HepG2 (cell line): Measurements from ENCODE around the gene OPRL1. TPM values are rescaled to one million over a fixed set of nuclear protein-coding genes. Genes with fewer than 3 reads are reported as not detected.

Source experiments
- BHLHE40 ChIP-seq: IDR thresholded peaks from 2 replicates; pipeline ENCODE4 v1.6.1; 2011; ENCODE audit warnings: low read length, improper control_type of control experiment
- CSRNP1 ChIP-seq: sonication (generic); formaldehyde crosslinking; IDR thresholded peaks from 2 replicates; pipeline ENCODE4 v1.8.1; 2023; ENCODE audit warnings: mild to moderate bottlenecking, missing genetic modification reagents
- EP300 ChIP-seq, 3 experiments: sonication (generic) in 1 of 3; formaldehyde crosslinking in 1 of 3; IDR thresholded peaks; 2 replicates each; pipeline versions ENCODE4 v1.5.1 to v1.6.1; 2011 to 2020; ENCODE audit warnings: low read depth in 2 of 3, low read length in 2 of 3, borderline replicate concordance in 1 of 3, improper control_type of control experiment in 1 of 3, mild to moderate bottlenecking in 1 of 3, missing genetic modification reagents in 1 of 3, moderate library complexity in 1 of 3
- FOXA1 ChIP-seq, 2 experiments: fragments of 450-650 bp in 1 of 2; sonication (generic) in 1 of 2; formaldehyde crosslinking in 1 of 2; IDR thresholded peaks; 2 replicates each; pipeline versions ENCODE4 v1.4.0 to v1.6.1; 2016 to 2020; ENCODE audit warnings: missing genetic modification reagents in 1 of 2
- FOXA3 ChIP-seq: IDR thresholded peaks from 2 replicates; pipeline ENCODE4 v1.6.1; 2016; ENCODE audit warnings: missing genetic modification reagents, missing compliant biosample characterization
- MEF2D ChIP-seq: sonication (generic); formaldehyde crosslinking; IDR thresholded peaks from 2 replicates; pipeline ENCODE4 v1.5.1; 2020; ENCODE audit warnings: mild to moderate bottlenecking, missing genetic modification reagents
- NR2F1 ChIP-seq, 2 experiments: fragments of 450-650 bp in 1 of 2; formaldehyde crosslinking in 1 of 2; IDR thresholded peaks; 2 replicates each; pipeline versions ENCODE4 v1.5.0 to v1.6.1; 2016 to 2020; ENCODE audit warnings: mild to moderate bottlenecking in 1 of 2, missing compliant biosample characterization in 1 of 2, missing genetic modification reagents in 1 of 2, moderate library complexity in 1 of 2
- RXRA ChIP-seq: sonication (generic); formaldehyde crosslinking; IDR thresholded peaks from 2 replicates; pipeline ENCODE4 v1.5.1; 2020; ENCODE audit warnings: missing genetic modification reagents
- SIX1 ChIP-seq: sonication (generic); formaldehyde crosslinking; IDR thresholded peaks from 2 replicates; pipeline ENCODE4 v1.4.0; 2020; ENCODE audit warnings: missing genetic modification reagents, borderline replicate concordance
- TAF1 ChIP-seq: sonication (generic); formaldehyde crosslinking; IDR thresholded peaks from 2 replicates; pipeline ENCODE4 v1.4.0; 2020; ENCODE audit warnings: missing genetic modification reagents
- TFDP2 ChIP-seq: sonication (generic); formaldehyde crosslinking; IDR thresholded peaks from 2 replicates; pipeline ENCODE4 v1.4.0; 2020; ENCODE audit warnings: missing genetic modification reagents
- ZFP62 ChIP-seq: sonication (generic); formaldehyde crosslinking; IDR thresholded peaks from 2 replicates; pipeline ENCODE4 v1.4.0; 2020; ENCODE audit warnings: missing genetic modification reagents
- ZNF251 ChIP-seq: sonication (generic); formaldehyde crosslinking; IDR thresholded peaks from 2 replicates; pipeline ENCODE4 v1.9.0; 2021; ENCODE audit warnings: mild to moderate bottlenecking, missing genetic modification reagents
- ZNF704 ChIP-seq: sonication (generic); formaldehyde crosslinking; IDR thresholded peaks from 2 replicates; pipeline ENCODE4 v1.8.1; 2023; ENCODE audit warnings: mild to moderate bottlenecking, inconsistent platforms, moderate library complexity, missing genetic modification reagents, borderline replicate concordance
- ZNF724P ChIP-seq: sonication (generic); formaldehyde crosslinking; IDR thresholded peaks from 2 replicates; pipeline ENCODE4 v1.8.0; 2022; ENCODE audit warnings: missing genetic modification reagents, borderline replicate concordance
- ZNF768 ChIP-seq: sonication (generic); formaldehyde crosslinking; IDR thresholded peaks from 2 replicates; pipeline ENCODE4 v1.4.0; 2020; ENCODE audit warnings: missing genetic modification reagents
- ZNF775 ChIP-seq: sonication (generic); formaldehyde crosslinking; IDR thresholded peaks from 2 replicates; pipeline ENCODE4 v1.4.0; 2020; ENCODE audit warnings: missing genetic modification reagents, mild to moderate bottlenecking, moderate library complexity, borderline replicate concordance
- ZNF792 ChIP-seq: IDR thresholded peaks from 2 replicates; pipeline ENCODE4 v1.6.1; 2016
- polyA plus RNA-seq, 8 experiments: library from polyadenylated mRNA; depleted of rRNA in 3 of 8; stranded (reverse) in 7 of 8; unstranded in 1 of 8; fragments of >200 nt; fragmentation: Illumina TruSeq in 4 of 8; extraction: Trizol in 4 of 8; gene quantifications; 2 replicates each; pipeline versions ENCODE4 v1.2.1 to v1.2.3, GENCODE V29; 2011 to 2016; ENCODE audit warnings: low read depth in 4 of 8, missing spikeins in 1 of 8, mixed read lengths in 1 of 8; ENCODE audit not compliant: insufficient read depth in 1 of 8
- total RNA-seq, 5 experiments: library from RNA; depleted of rRNA; stranded (reverse); fragments of >200 nt; fragmentation: Illumina TruSeq; extraction: Trizol; gene quantifications; 2 replicates each; pipeline ENCODE4 v1.2.3, GENCODE V29; 2016; ENCODE audit warnings: low read depth in 1 of 5
- TF ChIP-seq, protein P1 (sequence below): sonication (generic); formaldehyde crosslinking; IDR thresholded peaks from 2 replicates; pipeline ENCODE4 v1.4.0; 2020; ENCODE audit warnings: missing genetic modification reagents, borderline replicate concordance
- TF ChIP-seq, protein P2 (sequence below): sonication (generic); formaldehyde crosslinking; IDR thresholded peaks from 2 replicates; pipeline ENCODE4 v1.8.0; 2022; ENCODE audit warnings: mild to moderate bottlenecking, missing genetic modification reagents, moderate library complexity

The OPRL1 gene
- total and polyA plus RNA-seq, 2 of the 13 experiments (the other 11 are each of a cell fraction or from before 2014, with no cell fraction given) = 0.35 to 0.71 TPM

- TF ChIP-seq MEF2D (no peak), BHLHE40 (0 out of 2 replicates have a peak, but pooled peaks have one; percentile 45), ZFP62 (CRISPR knock-in tag) (no peak), FOXA3 (CRISPR knock-in tag) (peak; percentile 69), CSRNP1 (CRISPR knock-in tag) (peak; percentile 29; the same call in 1 of the 2 replicates), ZNF704 (0 out of 2 replicates have a peak, but pooled peaks have one; percentile 48), ZNF251 (CRISPR knock-in tag) (no peak), ZNF775 (CRISPR knock-in tag) (no peak), NR2F1 (CRISPR knock-in tag; IDR thresholded peaks at IDR 0.05) (peak; percentile 71 to 90), FOXA1 (IDR thresholded peaks at IDR 0.05) (no peak), FOXA1 (CRISPR knock-in tag; IDR thresholded peaks at IDR 0.05) (peak; percentile 61), ZNF792 (CRISPR knock-in tag) (0 out of 2 replicates have a peak, but pooled peaks have one; percentile 49), TAF1 (CRISPR knock-in tag) (peak; percentile 34; the same call in 1 of the 2 replicates), EP300 (IDR thresholded peaks at IDR 0.05; ENCODE audit: low read depth in 2 of 2, low read length in 2 of 2) (peak in 1 of 2 experiments; percentile 50; a peak in 1 of 4 replicates), EP300 (CRISPR knock-in tag; IDR thresholded peaks at IDR 0.05; ENCODE audit: borderline replicate concordance) (peak; percentile 30; the same call in 1 of the 2 replicates), TFDP2 (CRISPR knock-in tag) (peak; percentile 41; the same call in 1 of the 2 replicates), ZNF768 (CRISPR knock-in tag) (peak; percentile 44; the same call in 1 of the 2 replicates), RXRA (CRISPR knock-in tag) (peak; percentile 82), ZNF724P (CRISPR knock-in tag) (no peak), SIX1 (CRISPR knock-in tag) (0 out of 2 replicates have a peak, but pooled peaks have one; percentile 19)
- TF ChIP-seq, protein P1, sequence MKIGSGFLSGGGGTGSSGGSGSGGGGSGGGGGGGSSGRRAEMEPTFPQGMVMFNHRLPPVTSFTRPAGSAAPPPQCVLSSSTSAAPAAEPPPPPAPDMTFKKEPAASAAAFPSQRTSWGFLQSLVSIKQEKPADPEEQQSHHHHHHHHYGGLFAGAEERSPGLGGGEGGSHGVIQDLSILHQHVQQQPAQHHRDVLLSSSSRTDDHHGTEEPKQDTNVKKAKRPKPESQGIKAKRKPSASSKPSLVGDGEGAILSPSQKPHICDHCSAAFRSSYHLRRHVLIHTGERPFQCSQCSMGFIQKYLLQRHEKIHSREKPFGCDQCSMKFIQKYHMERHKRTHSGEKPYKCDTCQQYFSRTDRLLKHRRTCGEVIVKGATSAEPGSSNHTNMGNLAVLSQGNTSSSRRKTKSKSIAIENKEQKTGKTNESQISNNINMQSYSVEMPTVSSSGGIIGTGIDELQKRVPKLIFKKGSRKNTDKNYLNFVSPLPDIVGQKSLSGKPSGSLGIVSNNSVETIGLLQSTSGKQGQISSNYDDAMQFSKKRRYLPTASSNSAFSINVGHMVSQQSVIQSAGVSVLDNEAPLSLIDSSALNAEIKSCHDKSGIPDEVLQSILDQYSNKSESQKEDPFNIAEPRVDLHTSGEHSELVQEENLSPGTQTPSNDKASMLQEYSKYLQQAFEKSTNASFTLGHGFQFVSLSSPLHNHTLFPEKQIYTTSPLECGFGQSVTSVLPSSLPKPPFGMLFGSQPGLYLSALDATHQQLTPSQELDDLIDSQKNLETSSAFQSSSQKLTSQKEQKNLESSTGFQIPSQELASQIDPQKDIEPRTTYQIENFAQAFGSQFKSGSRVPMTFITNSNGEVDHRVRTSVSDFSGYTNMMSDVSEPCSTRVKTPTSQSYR (CRISPR knock-in tag) = peak; percentile 33; the same call in 1 of the 2 replicates
- TF ChIP-seq, protein P2, sequence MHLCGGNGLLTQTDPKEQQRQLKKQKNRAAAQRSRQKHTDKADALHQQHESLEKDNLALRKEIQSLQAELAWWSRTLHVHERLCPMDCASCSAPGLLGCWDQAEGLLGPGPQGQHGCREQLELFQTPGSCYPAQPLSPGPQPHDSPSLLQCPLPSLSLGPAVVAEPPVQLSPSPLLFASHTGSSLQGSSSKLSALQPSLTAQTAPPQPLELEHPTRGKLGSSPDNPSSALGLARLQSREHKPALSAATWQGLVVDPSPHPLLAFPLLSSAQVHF (CRISPR knock-in tag) = no peak
Measured at GRCh38 chr20:64082126-64082731, 2.3 kb downstream of the OPRL1 start (continued).
